ENCODE results near the gene HMGN1. TPM values are rescaled to one million over a fixed set of nuclear protein-coding genes. Genes with fewer than 3 reads are reported as not detected.

HMGN1 gene
- total RNA-seq, 1 experiment from 2014 or later: 489 TPM

GRCh38 chr21:39314143-39315027, 34.5 kb downstream of the HMGN1 start:
- in situ Hi-C loops (cut with HindIII; ENCODE audit: low sequenced_read_pairs): no loop called here
- DNase-seq (ENCODE audit: low spot score): peak; percentile 75

DNA sequence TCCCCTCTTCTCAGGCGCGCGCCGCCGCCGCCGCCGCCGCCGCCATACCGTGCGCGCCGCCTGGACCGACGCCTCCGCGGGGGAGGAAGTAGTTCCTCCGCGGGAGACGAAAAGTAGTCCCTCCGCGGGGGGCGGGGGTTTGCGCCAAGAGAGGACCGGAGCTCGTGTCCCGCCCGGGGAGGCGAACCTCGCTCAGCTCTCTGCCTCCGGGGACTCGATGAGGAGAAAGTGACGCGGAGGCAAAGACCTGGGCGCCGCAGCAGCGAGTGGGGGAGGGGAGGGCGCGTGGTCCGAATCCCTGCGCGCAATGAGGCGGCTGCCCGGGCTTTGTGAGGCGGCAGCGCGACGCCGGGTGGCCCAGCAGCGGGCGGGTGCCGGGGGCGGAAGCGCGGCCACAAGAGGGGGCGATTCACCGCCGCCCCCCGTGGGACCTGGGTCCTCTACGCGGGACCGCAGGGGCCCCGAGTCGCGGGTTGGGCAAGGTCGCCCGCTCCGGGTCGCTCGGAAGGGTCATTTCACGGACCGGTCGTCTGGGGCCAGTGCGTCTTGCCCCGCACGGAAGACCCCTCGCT, 35.2 kb downstream of the HMGN1 start, which contains the start of gene BRWD1:
Gene BRWD1 (minus strand): TSS at position 62 of the 572 bp plus-strand sequence. CDS start 141 bp downstream, outside the sequence.
- in situ Hi-C loops (cut with HindIII; ENCODE audit: low sequenced_read_pairs): no loop called here
- DNase-seq (ENCODE audit: low spot score): peak; percentile 64

DNA sequence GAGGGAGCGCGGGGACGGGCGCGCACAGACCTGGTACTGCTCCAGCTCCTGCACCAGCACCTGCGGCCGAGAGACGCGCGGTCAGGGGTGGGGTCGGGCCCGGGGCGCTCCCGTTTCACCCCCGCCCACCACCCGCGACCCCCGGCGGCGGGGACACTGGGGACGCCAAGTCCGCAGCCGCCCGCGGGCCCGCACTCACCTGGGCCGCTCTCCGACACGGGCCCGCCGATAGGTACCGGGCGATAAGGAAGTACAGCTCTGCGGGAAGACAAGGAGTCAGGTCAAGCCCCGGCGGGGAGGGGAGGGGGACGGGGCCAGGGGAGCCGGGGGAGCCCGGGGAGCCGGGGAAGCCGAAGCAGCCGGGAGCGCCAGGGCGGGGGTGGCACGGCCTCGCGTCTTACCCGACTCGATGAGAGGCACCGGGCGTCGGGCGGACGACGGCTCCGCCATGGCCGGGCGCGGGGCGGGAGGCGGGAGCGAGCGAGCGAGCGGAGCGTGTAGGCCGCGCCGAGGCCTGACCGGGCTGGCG, 35.8 kb downstream of the HMGN1 start:
- peak; percentile 68 for DNase-seq (ENCODE audit: low spot score)
- in situ Hi-C loops (cut with HindIII; ENCODE audit: low sequenced_read_pairs): no loop called here

GRCh38 chr21:39312112-39313041, 36.5 kb downstream of the HMGN1 start:
- peak; percentile 97 for DNase-seq (ENCODE audit: low spot score)
- in situ Hi-C loops (cut with HindIII; ENCODE audit: low sequenced_read_pairs): no loop called here

- in situ Hi-C loops (cut with HindIII; ENCODE audit: low sequenced_read_pairs): no loop called here
- no peak for DNase-seq (ENCODE audit: low spot score)
Observed at GRCh38 chr21:39311164-39311563, 37.7 kb downstream of the HMGN1 start.

DNA sequence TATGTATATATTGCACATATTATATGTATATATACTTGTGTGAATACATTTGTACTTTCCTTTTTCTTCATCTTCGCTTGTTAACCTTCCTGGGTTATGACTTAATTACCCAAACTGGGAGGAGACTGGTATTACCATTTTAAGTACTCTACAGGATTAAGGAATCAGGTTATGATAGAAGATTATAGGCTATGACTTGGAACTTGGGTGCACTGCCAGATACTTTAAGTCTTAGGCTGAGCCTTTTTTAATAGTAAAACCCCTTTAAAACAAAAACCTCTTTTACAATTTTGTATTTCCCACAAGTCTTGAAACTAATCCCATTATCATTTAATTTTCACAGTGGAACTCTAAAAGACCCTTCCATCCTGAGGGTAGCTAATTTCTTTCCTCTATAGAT, 41.4 kb downstream of the HMGN1 start:
- in situ Hi-C loops (cut with HindIII; ENCODE audit: low sequenced_read_pairs): no loop called here
- DNase-seq (ENCODE audit: low spot score): no peak

- DNase-seq (ENCODE audit: low spot score): no peak
- in situ Hi-C loops (cut with HindIII; ENCODE audit: low sequenced_read_pairs): no loop called here
Observed at GRCh38 chr21:39300587-39300986, 48.3 kb downstream of the HMGN1 start.

GRCh38 chr21:39296891-39297290, 52.0 kb downstream of the HMGN1 start:
- in situ Hi-C loops (cut with HindIII; ENCODE audit: low sequenced_read_pairs): no loop called here
- no peak for DNase-seq (ENCODE audit: low spot score)

Other genes with a start within 250 kb of the HMGN1 start
- 159 and 188 TPM in 2 replicates for gene PSMG1, start 165.6 kb downstream of the HMGN1 start, total RNA-seq (2014; rRNA removed; shearing (Covaris generic))
- gene BRWD1, start 35.5 kb downstream of the HMGN1 start, total RNA-seq (2014; rRNA removed; shearing (Covaris generic)): 22.4 and 30.2 TPM in 2 replicates
- 0.18 and 5.0 TPM in 2 replicates for gene LCA5L, start 96.7 kb upstream of the HMGN1 start, total RNA-seq (2014; rRNA removed; shearing (Covaris generic))
- 0.86 and 2.2 TPM in 2 replicates for gene SH3BGR, start 102.9 kb upstream of the HMGN1 start, total RNA-seq (2014; rRNA removed; shearing (Covaris generic))